Endothelial cell of umbilical vein (primary cell): ENCODE measurements around the gene SH3BP4. TPM values are rescaled to one million over a fixed set of nuclear protein-coding genes. Genes with fewer than 3 reads are reported as not detected.

Experiments
- BruUV-seq: library from RNA; stranded (reverse); fragments of 400-500 nt; replicated peaks from 2 replicates; lab custom pipeline; 2021; lab: Mats Ljungman, UMichigan
- CTCF ChIA-PET: fragments of 300-600, 350-600 bp; sonication (Branson Sonifier 250); formaldehyde crosslinking; loops from one replicate; lab custom pipeline; 2021; ENCODE audit warnings: antibody characterized with exemption, inconsistent platforms; lab: Charles Lee
- POLR2A ChIA-PET: fragments of 300-600, 350-600 bp; sonication (Branson Sonifier 250); formaldehyde crosslinking; loops from one replicate; lab custom pipeline; 2021; ENCODE audit warnings: antibody characterized with exemption, inconsistent platforms; lab: Charles Lee
- DNase-seq: peaks from one replicate; pipeline ENCODE4 v3.0.0-alpha.2; 2011; ENCODE audit warnings: low read depth, low spot score
- FAIRE-seq: peaks from 2 replicates; lab custom pipeline; 2011; peaks lifted over from hg19 to GRCh38; lab: Jason Lieb, UNC
- H2AFZ ChIP-seq: 2 replicates; pipeline ENCODE4 v1.6.0; 2012; ENCODE audit warnings: low read depth, low read length, control low read depth, inconsistent platforms
- H3K27ac ChIP-seq: 2 replicates; pipeline ENCODE4 v1.5.1; 2011; ENCODE audit warnings: low read depth, mild to moderate bottlenecking, control low read depth, low read length, moderate library complexity; ENCODE audit not compliant: insufficient read depth
- H3K27me3 ChIP-seq, 2 experiments: 2 replicates each; pipeline versions ENCODE4 v1.6.0 to v1.6.1; 2011; ENCODE audit warnings: low read length in 2 of 2, mixed read lengths in 1 of 2; ENCODE audit not compliant: control insufficient read depth in 2 of 2, insufficient read depth in 2 of 2
- H3K36me3 ChIP-seq, 2 experiments: 2 replicates in 1 of 2; 3 replicates in 1 of 2; pipeline ENCODE4 v1.5.1; 2011; ENCODE audit warnings: low read length in 2 of 2, mild to moderate bottlenecking in 1 of 2, moderate library complexity in 1 of 2; ENCODE audit not compliant: control insufficient read depth in 2 of 2, insufficient read depth in 2 of 2; ENCODE audit errors: extremely low read depth in 1 of 2
- H3K4me1 ChIP-seq: 3 replicates; pipeline ENCODE4 v1.5.1; 2011; ENCODE audit warnings: mild to moderate bottlenecking, low read length; ENCODE audit not compliant: control insufficient read depth, insufficient read depth; ENCODE audit errors: extremely low read depth
- H3K4me2 ChIP-seq: 2 replicates; pipeline ENCODE4 v1.6.1; 2011; ENCODE audit warnings: low read length, control low read depth, mixed read lengths; ENCODE audit not compliant: insufficient read depth
- H3K4me3 ChIP-seq, 3 experiments: fragments of 200-600 bp in 1 of 3; sonication (generic), shearing (Covaris generic) in 1 of 3; replicated peaks in 1 of 3; 2 replicates each; pipeline ENCODE4 v1.5.1; 2011 to 2016; ENCODE audit warnings: control low read depth in 3 of 3, low read length in 3 of 3, mild to moderate bottlenecking in 2 of 3, inconsistent platforms in 1 of 3, low read depth in 1 of 3, moderate library complexity in 1 of 3; ENCODE audit not compliant: insufficient read depth in 1 of 3
- H3K79me2 ChIP-seq: 2 replicates; pipeline ENCODE4 v1.6.0; 2012; ENCODE audit warnings: low read length, inconsistent platforms; ENCODE audit not compliant: control insufficient read depth, insufficient read depth
- H3K9ac ChIP-seq: replicated peaks from 2 replicates; pipeline ENCODE3; 2011; ENCODE audit warnings: low read length, control low read depth; ENCODE audit not compliant: insufficient read depth; ENCODE audit errors: extremely low read depth
- H3K9me1 ChIP-seq: replicated peaks from 3 replicates; pipeline ENCODE4 v1.6.0; 2011; ENCODE audit warnings: mild to moderate bottlenecking, low read length; ENCODE audit not compliant: control insufficient read depth, insufficient read depth; ENCODE audit errors: extremely low read depth
- H3K9me3 ChIP-seq: replicated peaks from 2 replicates; pipeline ENCODE4 v1.5.1; 2012; ENCODE audit warnings: low read length, inconsistent platforms; ENCODE audit not compliant: control insufficient read depth, insufficient read depth
- H4K20me1 ChIP-seq: replicated peaks from 2 replicates; pipeline ENCODE3; 2011; ENCODE audit warnings: mild to moderate bottlenecking, low read length; ENCODE audit not compliant: control insufficient read depth, insufficient read depth; ENCODE audit errors: extremely low read depth
- CTCF ChIP-seq, 2 donors: IDR thresholded peaks; 1 replicate in 1 of 2; 2 replicates in 1 of 2; pipeline ENCODE4 v1.5.1; 2011; ENCODE audit warnings: low read length in 2 of 2, mild to moderate bottlenecking in 2 of 2, moderate library complexity in 2 of 2, control low read depth in 1 of 2, inconsistent platforms in 1 of 2, low read depth in 1 of 2; ENCODE audit not compliant: insufficient read depth in 1 of 2; ENCODE audit errors: extremely low read depth in 1 of 2
- EZH2 ChIP-seq: IDR thresholded peaks from 2 replicates; pipeline ENCODE4 v1.6.1; 2012; ENCODE audit warnings: borderline replicate concordance, low read depth, mild to moderate bottlenecking, moderate library complexity, low read length, inconsistent platforms; ENCODE audit not compliant: severe bottlenecking
- FOS ChIP-seq: IDR thresholded peaks from 2 replicates; pipeline ENCODE4 v1.6.1; 2011; ENCODE audit warnings: mild to moderate bottlenecking, low read length, moderate library complexity, borderline replicate concordance; ENCODE audit not compliant: insufficient read depth
- GATA2 ChIP-seq: IDR thresholded peaks from 2 replicates; pipeline ENCODE4 v1.7.0; 2011; ENCODE audit warnings: low read depth, mild to moderate bottlenecking, moderate library complexity, mixed read lengths, low read length; ENCODE audit not compliant: insufficient read length, insufficient read depth
- JUN ChIP-seq: IDR thresholded peaks from 2 replicates; pipeline ENCODE4 v1.6.1; 2011; ENCODE audit warnings: borderline replicate concordance, low read depth; ENCODE audit not compliant: insufficient read length, insufficient read depth
- MAX ChIP-seq: IDR thresholded peaks from 2 replicates; pipeline ENCODE4 v1.6.1; 2011; ENCODE audit not compliant: insufficient read depth, insufficient read length
- MYC ChIP-seq: IDR thresholded peaks from one replicate; pipeline ENCODE4 v1.6.1; 2011; ENCODE audit warnings: mild to moderate bottlenecking, low read depth, low read length
- POLR2A ChIP-seq: IDR thresholded peaks from 2 replicates; pipeline ENCODE4 v1.6.1; 2012; ENCODE audit warnings: low read depth, mild to moderate bottlenecking, control low read depth, low read length
- POLR2AphosphoS5 ChIP-seq: IDR thresholded peaks from 2 replicates; pipeline ENCODE4 v1.6.1; 2012; ENCODE audit warnings: low read depth, mild to moderate bottlenecking, control low read depth, low read length, moderate library complexity; ENCODE audit not compliant: insufficient read depth
- dilution Hi-C: fragments of 300-500 bp; cut with MboI; formaldehyde crosslinking; loops from one replicate; pipeline ENCODE4 v1.15.0; 2019; ENCODE audit warnings: low sequenced_read_pairs; ENCODE audit not compliant: extremely low pct_ligation_motif_present
- intact Hi-C: fragments of 100-400 bp; cut with micrococcal nuclease; formaldehyde crosslinking; loops from one replicate; pipeline ENCODE4 v1.10.0; 2022
- polyA plus RNA-seq, 4 experiments: library from polyadenylated mRNA; depleted of rRNA in 3 of 4; stranded (reverse) in 3 of 4; unstranded in 1 of 4; fragments of >200 nt; gene quantifications; 2 replicates each; pipeline versions ENCODE4 v1.2.1 to v1.2.3, GENCODE V29; 2011 to 2012; ENCODE audit warnings: missing spikeins in 1 of 4
- total RNA-seq: library from RNA; stranded (reverse); gene quantifications from 2 replicates; pipeline ENCODE4 v1.2.3, GENCODE V29; 2021

The SH3BP4 gene
- total and polyA plus RNA-seq, 2 donors (not counting 3 experiments of a cell fraction or from before 2014, with no cell fraction given) = 85.2 to 100.0 TPM

- H3K36me3 ChIP-seq = peaks cover 0 to 3% of the 10 kb centered on the region in 2 experiments
- H3K27ac ChIP-seq = no peak overlapping the region
- no peak overlapping the region for H3K9ac ChIP-seq
- no peaks in the 10 kb centered on the region for H3K9me3 ChIP-seq
- H3K4me3 ChIP-seq = no peak overlapping the region
- intact Hi-C loops (loop anchor here (1.0 to 10.0 kb wide), 4 partner anchors 108 to 976 kb away; no protein-coding TSS in a partner anchor), dilution Hi-C loops (no loop called here)
- no peak overlapping the region for H3K4me2 ChIP-seq
- ChIA-PET CTCF (interaction anchor here (0.9 to 1.8 kb wide), 9 partner anchors 25 to 405 kb away, joined by 3 to 10 read pairs (median 3); no protein-coding TSS in a partner anchor), POLR2A (interaction anchor here (0.6 kb wide), 1 partner anchor 64 kb away, joined by 3 read pairs; no protein-coding TSS in a partner anchor)
- no peaks in the 10 kb centered on the region for H4K20me1 ChIP-seq
- H3K4me1 ChIP-seq = peaks cover 21% of the 10 kb centered on the region
- TF ChIP-seq GATA2 = no peak
- no peak for TF ChIP-seq EZH2
- TF ChIP-seq MYC = no peak
- no peak for TF ChIP-seq CTCF (IDR thresholded peaks at IDR 0.05; ENCODE audit: extremely low read depth in 1 of 2, insufficient read depth in 1 of 2, low read depth in 1 of 2, low read length in 2 of 2)
- no peak for TF ChIP-seq POLR2AphosphoS5
- TF ChIP-seq POLR2A = no peak
- TF ChIP-seq MAX = no peak
- TF ChIP-seq JUN = no peak
- TF ChIP-seq FOS = no peak
- no peaks in the 10 kb centered on the region for H3K9me1 ChIP-seq
- H3K27me3 ChIP-seq = no peaks in the 10 kb centered on the region
- H3K79me2 ChIP-seq = peaks cover 35% of the 10 kb centered on the region
- FAIRE-seq (peak; percentile 24), DNase-seq (no peak)
- BruUV-seq = no TSS peak
- no peak overlapping the region for H2AFZ ChIP-seq
These were observed 1.4 kb upstream of the SH3BP4 start for GRCh38 chr2:234950435-234950729.
